ENCODE results near the gene TMEM125.

TMEM125 gene

DNA sequence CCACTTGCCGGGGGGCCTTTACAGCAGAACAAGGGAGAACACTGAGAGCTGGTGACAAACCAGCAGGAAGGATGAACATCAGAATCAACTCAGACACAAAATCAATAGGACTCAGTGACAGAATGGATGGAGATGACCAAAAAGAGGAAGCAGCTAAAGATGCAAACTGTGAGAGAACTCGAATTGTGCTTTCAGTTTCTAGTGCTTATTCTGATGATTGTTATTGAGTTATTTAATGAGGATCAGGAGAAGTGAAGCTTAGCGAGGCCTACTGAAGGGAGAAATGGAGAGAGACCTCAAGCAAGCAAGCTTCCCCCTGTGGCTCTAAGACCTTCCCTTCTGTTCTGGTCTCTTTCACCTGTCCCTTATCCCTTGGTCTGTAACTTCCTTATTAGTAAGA is 30.3 kb upstream of the TMEM125 start:
- Histone ChIP-seq H2BK5ac (ENCODE audit: low read depth, low read length, poor library complexity) (no peak overlapping the region), H4K8ac (ENCODE audit: low read depth, low read length) (no peak overlapping the region), H2AK5ac (ENCODE audit: low read length) (no peak overlapping the region), H2AFZ (ENCODE audit: insufficient read depth, low read length, poor library complexity) (no peak overlapping the region), H3K23ac (ENCODE audit: low read length) (no peak overlapping the region), H4K12ac (ENCODE audit: low read depth, low read length) (no peak overlapping the region), H3K4ac (ENCODE audit: low read depth, low read length) (no peak overlapping the region), H2BK120ac (ENCODE audit: insufficient read depth, low read length, poor library complexity) (no peak overlapping the region), H3K79me2 (ENCODE audit: control insufficient read depth, insufficient read depth, low read length, poor library complexity) (no peaks in the 10 kb centered on the region), H3K36me3 (ENCODE audit: control insufficient read depth in 1 of 2, insufficient read depth in 2 of 2, low read length in 2 of 2) (no peaks in the 10 kb centered on the region), H3K9ac (ENCODE audit: low read length) (no peak overlapping the region), H3K4me3 (ENCODE audit: low read depth, low read length) (no peak overlapping the region), H3K27me3 (ENCODE audit: insufficient read depth, low read length) (no peaks in the 10 kb centered on the region), H3K27ac (ENCODE audit: low read depth, low read length) (no peak overlapping the region), H4K91ac (ENCODE audit: low read depth, low read length) (no peak overlapping the region), H3K79me1 (ENCODE audit: low read length) (no peaks in the 10 kb centered on the region), H2BK12ac (ENCODE audit: low read length) (no peak overlapping the region), H3K4me1 (ENCODE audit: control insufficient read depth in 1 of 2, insufficient read depth in 2 of 2, low read length in 2 of 2) (peaks cover 0 to 6% of the 10 kb centered on the region in 2 experiments), H3K4me2 (ENCODE audit: low read length) (no peak overlapping the region), H3K18ac (ENCODE audit: low read length) (no peak overlapping the region), H3K9me3 (ENCODE audit: insufficient read depth, low read depth, low read length) (no peaks in the 10 kb centered on the region), H3K14ac (ENCODE audit: low read length) (no peak overlapping the region)
- WGBS (ENCODE audit: extremely low coverage, insufficient coverage, insufficient read length): no CpG with 5 or more reads among the region's 3 CpGs
- no peak for DNase-seq

DNA sequence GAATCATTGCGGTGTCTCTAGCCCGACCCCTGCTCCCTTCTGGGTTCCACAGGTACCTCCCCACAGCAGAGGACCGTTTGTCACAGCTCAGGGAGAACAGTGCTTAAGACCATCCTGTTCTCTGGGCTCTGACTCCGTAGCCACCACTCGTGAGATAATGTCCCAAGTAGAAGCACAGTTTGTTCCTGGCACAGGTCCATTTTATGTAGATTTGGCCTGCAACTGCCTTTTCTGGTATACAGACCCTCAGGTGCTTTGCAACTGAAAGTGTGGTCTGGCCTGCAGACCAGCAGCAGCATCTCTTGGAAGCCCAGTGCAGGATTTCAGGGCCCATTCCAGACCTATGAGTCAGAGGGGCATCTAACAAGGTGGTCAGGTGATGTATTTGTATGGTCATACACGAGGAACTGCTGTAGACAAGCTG is 28.4 kb upstream of the TMEM125 start:
- Histone ChIP-seq H3K4me2 (ENCODE audit: low read length) (peak overlapping the region; percentile 6), H3K9me3 (ENCODE audit: insufficient read depth, low read depth, low read length) (peaks cover 2% of the 10 kb centered on the region), H3K79me1 (ENCODE audit: low read length) (no peaks in the 10 kb centered on the region), H2AK5ac (ENCODE audit: low read length) (no peak overlapping the region), H4K91ac (ENCODE audit: low read depth, low read length) (no peak overlapping the region), H2BK12ac (ENCODE audit: low read length) (no peak overlapping the region), H4K8ac (ENCODE audit: low read depth, low read length) (no peak overlapping the region), H3K4ac (ENCODE audit: low read depth, low read length) (no peak overlapping the region), H2BK5ac (ENCODE audit: low read depth, low read length, poor library complexity) (no peak overlapping the region), H3K4me1 (ENCODE audit: control insufficient read depth in 1 of 2, insufficient read depth in 2 of 2, low read length in 2 of 2) (peaks cover 0 to 6% of the 10 kb centered on the region in 2 experiments), H3K27ac (ENCODE audit: low read depth, low read length) (no peak overlapping the region), H4K12ac (ENCODE audit: low read depth, low read length) (no peak overlapping the region), H2AFZ (ENCODE audit: insufficient read depth, low read length, poor library complexity) (no peak overlapping the region), H3K79me2 (ENCODE audit: control insufficient read depth, insufficient read depth, low read length, poor library complexity) (no peaks in the 10 kb centered on the region), H3K14ac (ENCODE audit: low read length) (no peak overlapping the region), H2BK120ac (ENCODE audit: insufficient read depth, low read length, poor library complexity) (no peak overlapping the region), H3K27me3 (ENCODE audit: insufficient read depth, low read length) (no peaks in the 10 kb centered on the region), H3K23ac (ENCODE audit: low read length) (no peak overlapping the region), H3K4me3 (ENCODE audit: low read depth, low read length) (no peak overlapping the region), H3K18ac (ENCODE audit: low read length) (no peak overlapping the region), H3K9ac (ENCODE audit: low read length) (no peak overlapping the region), H3K36me3 (ENCODE audit: control insufficient read depth in 1 of 2, insufficient read depth in 2 of 2, low read length in 2 of 2) (no peaks in the 10 kb centered on the region)
- no CpG with 5 or more reads among the region's 6 CpGs for WGBS (ENCODE audit: extremely low coverage, insufficient coverage, insufficient read length)
- peak; percentile 80 to 88 for DNase-seq

DNA sequence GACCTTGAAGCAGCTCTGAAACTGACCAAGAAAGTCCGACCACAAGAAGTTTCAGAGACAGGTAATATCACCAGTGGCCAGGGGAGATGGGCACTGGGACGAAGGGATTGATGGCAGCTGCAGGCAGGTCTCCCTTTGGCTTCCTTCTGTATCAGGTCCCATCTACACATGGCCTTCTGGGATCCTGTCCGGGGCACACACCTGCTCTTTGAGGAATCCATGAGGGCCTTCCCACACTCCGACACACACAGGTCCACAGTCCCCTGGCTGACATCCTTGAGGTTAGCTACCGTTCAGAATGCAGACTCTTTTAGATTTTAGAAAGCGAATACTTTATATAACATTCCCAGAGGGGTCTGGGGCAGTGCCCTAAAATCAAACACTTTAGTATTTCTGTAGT is 26.5 kb upstream of the TMEM125 start:
- no peak overlapping the region for H2AFZ ChIP-seq (ENCODE audit: insufficient read depth, low read length, poor library complexity)
- H4K8ac ChIP-seq (ENCODE audit: low read depth, low read length): no peak overlapping the region
- H3K79me1 ChIP-seq (ENCODE audit: low read length): no peaks in the 10 kb centered on the region
- H3K4me1 ChIP-seq (ENCODE audit: control insufficient read depth in 1 of 2, insufficient read depth in 2 of 2, low read length in 2 of 2): peaks cover 0 to 6% of the 10 kb centered on the region in 2 experiments
- H2BK120ac ChIP-seq (ENCODE audit: insufficient read depth, low read length, poor library complexity): no peak overlapping the region
- H3K4me2 ChIP-seq (ENCODE audit: low read length): no peak overlapping the region
- H3K9ac ChIP-seq (ENCODE audit: low read length): no peak overlapping the region
- no peak overlapping the region for H3K4me3 ChIP-seq (ENCODE audit: low read depth, low read length)
- no peak overlapping the region for H3K18ac ChIP-seq (ENCODE audit: low read length)
- H3K79me2 ChIP-seq (ENCODE audit: control insufficient read depth, insufficient read depth, low read length, poor library complexity): no peaks in the 10 kb centered on the region
- WGBS (ENCODE audit: extremely low coverage, insufficient coverage, insufficient read length): no CpG with 5 or more reads among the region's 6 CpGs
- no peak overlapping the region for H2BK12ac ChIP-seq (ENCODE audit: low read length)
- H4K12ac ChIP-seq (ENCODE audit: low read depth, low read length): no peak overlapping the region
- peaks cover 2% of the 10 kb centered on the region for H3K9me3 ChIP-seq (ENCODE audit: insufficient read depth, low read depth, low read length)
- no peak overlapping the region for H2AK5ac ChIP-seq (ENCODE audit: low read length)
- H3K27me3 ChIP-seq (ENCODE audit: insufficient read depth, low read length): no peaks in the 10 kb centered on the region
- DNase-seq: no peak
- no peak overlapping the region for H3K14ac ChIP-seq (ENCODE audit: low read length)
- no peak overlapping the region for H3K27ac ChIP-seq (ENCODE audit: low read depth, low read length)
- no peak overlapping the region for H2BK5ac ChIP-seq (ENCODE audit: low read depth, low read length, poor library complexity)
- H4K91ac ChIP-seq (ENCODE audit: low read depth, low read length): no peak overlapping the region
- no peak overlapping the region for H3K4ac ChIP-seq (ENCODE audit: low read depth, low read length)
- no peaks in the 10 kb centered on the region for H3K36me3 ChIP-seq (ENCODE audit: control insufficient read depth in 1 of 2, insufficient read depth in 2 of 2, low read length in 2 of 2)
- H3K23ac ChIP-seq (ENCODE audit: low read length): no peak overlapping the region

DNA sequence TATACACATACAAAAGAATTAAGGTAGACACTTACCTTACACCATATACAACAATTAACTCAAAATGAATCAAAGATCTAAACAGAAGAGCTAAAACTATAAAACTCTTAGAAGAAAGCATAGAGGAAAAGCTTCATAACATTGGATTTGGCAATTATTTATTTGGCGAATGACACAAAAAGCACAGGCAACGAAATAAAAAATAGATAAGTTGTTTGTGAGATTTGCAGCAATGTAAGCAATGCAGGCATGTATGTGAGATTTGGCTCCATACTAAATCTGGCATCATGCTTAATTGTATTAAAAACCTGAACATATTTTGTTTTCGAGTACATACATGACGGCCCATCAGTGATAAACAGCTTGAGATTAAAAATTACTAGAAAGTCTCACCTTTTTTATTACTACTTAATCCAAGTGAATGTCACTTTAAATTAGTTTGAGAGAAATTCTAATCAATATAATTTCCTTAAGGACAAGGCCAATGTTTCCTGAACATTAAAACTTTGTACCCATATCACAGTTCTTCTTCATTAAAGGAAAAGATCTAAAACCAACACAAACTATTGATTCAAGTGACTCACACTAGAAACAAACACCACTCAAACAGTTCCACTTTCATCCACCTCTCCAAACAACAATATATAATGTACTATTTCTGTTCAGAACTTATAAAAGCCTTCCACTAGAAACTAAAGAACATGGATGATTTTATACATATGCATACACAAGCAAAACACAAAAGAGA is 23.1 kb upstream of the TMEM125 start:
- no peak overlapping the region for H3K27ac ChIP-seq (ENCODE audit: low read depth, low read length)
- no peak overlapping the region for H2AFZ ChIP-seq (ENCODE audit: insufficient read depth, low read length, poor library complexity)
- H3K27me3 ChIP-seq (ENCODE audit: insufficient read depth, low read length): no peaks in the 10 kb centered on the region
- peaks cover 5% of the 10 kb centered on the region for H3K9me3 ChIP-seq (ENCODE audit: insufficient read depth, low read depth, low read length)
- no peak overlapping the region for H4K8ac ChIP-seq (ENCODE audit: low read depth, low read length)
- H3K9ac ChIP-seq (ENCODE audit: low read length): no peak overlapping the region
- no peak overlapping the region for H2BK120ac ChIP-seq (ENCODE audit: insufficient read depth, low read length, poor library complexity)
- H2BK12ac ChIP-seq (ENCODE audit: low read length): no peak overlapping the region
- no peak overlapping the region for H4K12ac ChIP-seq (ENCODE audit: low read depth, low read length)
- no CpG with 5 or more reads among the region's 4 CpGs for WGBS (ENCODE audit: extremely low coverage, insufficient coverage, insufficient read length)
- H3K36me3 ChIP-seq (ENCODE audit: control insufficient read depth in 1 of 2, insufficient read depth in 2 of 2, low read length in 2 of 2): no peaks in the 10 kb centered on the region
- H2BK5ac ChIP-seq (ENCODE audit: low read depth, low read length, poor library complexity): no peak overlapping the region
- no peaks in the 10 kb centered on the region for H3K79me2 ChIP-seq (ENCODE audit: control insufficient read depth, insufficient read depth, low read length, poor library complexity)
- no peak overlapping the region for H2AK5ac ChIP-seq (ENCODE audit: low read length)
- no peak overlapping the region for H3K4me3 ChIP-seq (ENCODE audit: low read depth, low read length)
- H3K14ac ChIP-seq (ENCODE audit: low read length): no peak overlapping the region
- peaks cover 0 to 3% of the 10 kb centered on the region in 2 experiments for H3K4me1 ChIP-seq (ENCODE audit: control insufficient read depth in 1 of 2, insufficient read depth in 2 of 2, low read length in 2 of 2)
- no peak for DNase-seq
- H4K91ac ChIP-seq (ENCODE audit: low read depth, low read length): no peak overlapping the region
- H3K4ac ChIP-seq (ENCODE audit: low read depth, low read length): no peak overlapping the region
- H3K79me1 ChIP-seq (ENCODE audit: low read length): no peaks in the 10 kb centered on the region
- no peak overlapping the region for H3K23ac ChIP-seq (ENCODE audit: low read length)
- no peak overlapping the region for H3K18ac ChIP-seq (ENCODE audit: low read length)
- no peak overlapping the region for H3K4me2 ChIP-seq (ENCODE audit: low read length)

Data from trophoblast cell (in vitro differentiated cells and primary cell).